Endothelial cell of umbilical vein (primary cell): ENCODE results near the gene ZPBP2. TPM values are rescaled to one million over a fixed set of nuclear protein-coding genes. Genes with fewer than 3 reads are reported as not detected.
"Not testable (repeated sequence)": the region's sequence is repeated elsewhere in the genome, so short reads cannot be mapped to it uniquely, and the experiment has no call there.

Source experiments
- BruUV-seq: library from RNA; stranded (reverse); fragments of 400-500 nt; replicated peaks from 2 replicates; lab custom pipeline; 2021; lab: Mats Ljungman, UMichigan
- CTCF ChIA-PET: fragments of 300-600, 350-600 bp; sonication (Branson Sonifier 250); formaldehyde crosslinking; loops from one replicate; lab custom pipeline; 2021; ENCODE audit warnings: antibody characterized with exemption, inconsistent platforms; lab: Charles Lee
- POLR2A ChIA-PET: fragments of 300-600, 350-600 bp; sonication (Branson Sonifier 250); formaldehyde crosslinking; loops from one replicate; lab custom pipeline; 2021; ENCODE audit warnings: antibody characterized with exemption, inconsistent platforms; lab: Charles Lee
- DNase-seq: peaks from one replicate; pipeline ENCODE4 v3.0.0-alpha.2; 2011; ENCODE audit warnings: low read depth, low spot score
- FAIRE-seq: peaks from 2 replicates; lab custom pipeline; 2011; peaks lifted over from hg19 to GRCh38; lab: Jason Lieb, UNC
- H2AFZ ChIP-seq: 2 replicates; pipeline ENCODE4 v1.6.0; 2012; ENCODE audit warnings: low read depth, low read length, control low read depth, inconsistent platforms
- H3K27ac ChIP-seq: 2 replicates; pipeline ENCODE4 v1.5.1; 2011; ENCODE audit warnings: low read depth, mild to moderate bottlenecking, control low read depth, low read length, moderate library complexity; ENCODE audit not compliant: insufficient read depth
- H3K27me3 ChIP-seq, 2 experiments: 2 replicates each; pipeline versions ENCODE4 v1.6.0 to v1.6.1; 2011; ENCODE audit warnings: low read length in 2 of 2, mixed read lengths in 1 of 2; ENCODE audit not compliant: control insufficient read depth in 2 of 2, insufficient read depth in 2 of 2
- H3K36me3 ChIP-seq, 2 experiments: 2 replicates in 1 of 2; 3 replicates in 1 of 2; pipeline ENCODE4 v1.5.1; 2011; ENCODE audit warnings: low read length in 2 of 2, mild to moderate bottlenecking in 1 of 2, moderate library complexity in 1 of 2; ENCODE audit not compliant: control insufficient read depth in 2 of 2, insufficient read depth in 2 of 2; ENCODE audit errors: extremely low read depth in 1 of 2
- H3K4me1 ChIP-seq: 3 replicates; pipeline ENCODE4 v1.5.1; 2011; ENCODE audit warnings: mild to moderate bottlenecking, low read length; ENCODE audit not compliant: control insufficient read depth, insufficient read depth; ENCODE audit errors: extremely low read depth
- H3K4me2 ChIP-seq: 2 replicates; pipeline ENCODE4 v1.6.1; 2011; ENCODE audit warnings: low read length, control low read depth, mixed read lengths; ENCODE audit not compliant: insufficient read depth
- H3K4me3 ChIP-seq, 3 experiments: fragments of 200-600 bp in 1 of 3; sonication (generic), shearing (Covaris generic) in 1 of 3; replicated peaks in 1 of 3; 2 replicates each; pipeline ENCODE4 v1.5.1; 2011 to 2016; ENCODE audit warnings: control low read depth in 3 of 3, low read length in 3 of 3, mild to moderate bottlenecking in 2 of 3, inconsistent platforms in 1 of 3, low read depth in 1 of 3, moderate library complexity in 1 of 3; ENCODE audit not compliant: insufficient read depth in 1 of 3
- H3K79me2 ChIP-seq: 2 replicates; pipeline ENCODE4 v1.6.0; 2012; ENCODE audit warnings: low read length, inconsistent platforms; ENCODE audit not compliant: control insufficient read depth, insufficient read depth
- H3K9ac ChIP-seq: replicated peaks from 2 replicates; pipeline ENCODE3; 2011; ENCODE audit warnings: low read length, control low read depth; ENCODE audit not compliant: insufficient read depth; ENCODE audit errors: extremely low read depth
- H3K9me1 ChIP-seq: replicated peaks from 3 replicates; pipeline ENCODE4 v1.6.0; 2011; ENCODE audit warnings: mild to moderate bottlenecking, low read length; ENCODE audit not compliant: control insufficient read depth, insufficient read depth; ENCODE audit errors: extremely low read depth
- H3K9me3 ChIP-seq: replicated peaks from 2 replicates; pipeline ENCODE4 v1.5.1; 2012; ENCODE audit warnings: low read length, inconsistent platforms; ENCODE audit not compliant: control insufficient read depth, insufficient read depth
- H4K20me1 ChIP-seq: replicated peaks from 2 replicates; pipeline ENCODE3; 2011; ENCODE audit warnings: mild to moderate bottlenecking, low read length; ENCODE audit not compliant: control insufficient read depth, insufficient read depth; ENCODE audit errors: extremely low read depth
- EZH2 ChIP-seq: IDR thresholded peaks from 2 replicates; pipeline ENCODE4 v1.6.1; 2012; ENCODE audit warnings: borderline replicate concordance, low read depth, mild to moderate bottlenecking, moderate library complexity, low read length, inconsistent platforms; ENCODE audit not compliant: severe bottlenecking
- FOS ChIP-seq: IDR thresholded peaks from 2 replicates; pipeline ENCODE4 v1.6.1; 2011; ENCODE audit warnings: mild to moderate bottlenecking, low read length, moderate library complexity, borderline replicate concordance; ENCODE audit not compliant: insufficient read depth
- GATA2 ChIP-seq: IDR thresholded peaks from 2 replicates; pipeline ENCODE4 v1.7.0; 2011; ENCODE audit warnings: low read depth, mild to moderate bottlenecking, moderate library complexity, mixed read lengths, low read length; ENCODE audit not compliant: insufficient read length, insufficient read depth
- JUN ChIP-seq: IDR thresholded peaks from 2 replicates; pipeline ENCODE4 v1.6.1; 2011; ENCODE audit warnings: borderline replicate concordance, low read depth; ENCODE audit not compliant: insufficient read length, insufficient read depth
- MYC ChIP-seq: IDR thresholded peaks from one replicate; pipeline ENCODE4 v1.6.1; 2011; ENCODE audit warnings: mild to moderate bottlenecking, low read depth, low read length
- POLR2A ChIP-seq: IDR thresholded peaks from 2 replicates; pipeline ENCODE4 v1.6.1; 2012; ENCODE audit warnings: low read depth, mild to moderate bottlenecking, control low read depth, low read length
- POLR2AphosphoS5 ChIP-seq: IDR thresholded peaks from 2 replicates; pipeline ENCODE4 v1.6.1; 2012; ENCODE audit warnings: low read depth, mild to moderate bottlenecking, control low read depth, low read length, moderate library complexity; ENCODE audit not compliant: insufficient read depth
- dilution Hi-C: fragments of 300-500 bp; cut with MboI; formaldehyde crosslinking; loops from one replicate; pipeline ENCODE4 v1.15.0; 2019; ENCODE audit warnings: low sequenced_read_pairs; ENCODE audit not compliant: extremely low pct_ligation_motif_present
- intact Hi-C: fragments of 100-400 bp; cut with micrococcal nuclease; formaldehyde crosslinking; loops from one replicate; pipeline ENCODE4 v1.10.0; 2022
- polyA plus RNA-seq, 4 experiments: library from polyadenylated mRNA; depleted of rRNA in 3 of 4; stranded (reverse) in 3 of 4; unstranded in 1 of 4; fragments of >200 nt; gene quantifications; 2 replicates each; pipeline versions ENCODE4 v1.2.1 to v1.2.3, GENCODE V29; 2011 to 2012; ENCODE audit warnings: missing spikeins in 1 of 4
- total RNA-seq: library from RNA; stranded (reverse); gene quantifications from 2 replicates; pipeline ENCODE4 v1.2.3, GENCODE V29; 2021

ZPBP2 gene
- total and polyA plus RNA-seq, 2 donors (not counting 3 experiments of a cell fraction or from before 2014, with no cell fraction given): not detected

DNA sequence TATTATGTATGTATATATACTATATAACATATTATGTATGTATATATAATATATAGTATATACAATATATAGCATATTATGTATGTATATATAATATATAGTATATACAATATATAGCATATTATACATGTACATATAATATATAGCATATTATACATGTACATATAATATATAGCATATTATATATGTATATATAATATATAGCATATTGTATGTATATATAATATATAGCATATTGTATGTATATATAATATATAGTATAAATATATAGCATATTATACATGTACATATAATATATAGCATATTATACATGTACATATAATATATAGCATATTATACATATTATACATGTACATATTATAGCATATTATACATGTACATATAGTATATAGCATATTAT is 17.8 kb upstream of the ZPBP2 start:
- dilution Hi-C loops, H3K79me2 ChIP-seq, CTCF ChIA-PET, H3K4me3 ChIP-seq, POLR2A ChIA-PET, H3K36me3 ChIP-seq, H4K20me1 ChIP-seq, H3K9ac ChIP-seq, FAIRE-seq, H3K27ac ChIP-seq, BruUV-seq, intact Hi-C loops, DNase-seq, H3K9me3 ChIP-seq, H3K4me1 ChIP-seq, H3K4me2 ChIP-seq, H2AFZ ChIP-seq, H3K9me1 ChIP-seq: not testable (repeated sequence)
- peaks cover 19 to 34% of the 10 kb centered on the region in 2 experiments for H3K27me3 ChIP-seq

- dilution Hi-C loops: no loop called here
Observed at GRCh38 chr17:39852239-39852638, 15.8 kb upstream of the ZPBP2 start.

More at GRCh38 chr17:39852239-39852638, 15.8 kb upstream of the ZPBP2 start:
- H3K9ac ChIP-seq: no peak overlapping the region
- H3K27me3 ChIP-seq: peaks cover 19 to 20% of the 10 kb centered on the region in 2 experiments
- no peak overlapping the region for H2AFZ ChIP-seq
- H3K27ac ChIP-seq: no peak overlapping the region
- no peaks in the 10 kb centered on the region for H3K9me3 ChIP-seq
- BruUV-seq: no TSS peak
- DNase-seq: no peak
- FAIRE-seq: no peak
- no peaks in the 10 kb centered on the region for H3K36me3 ChIP-seq
- intact Hi-C loops: no loop called here
- no peaks in the 10 kb centered on the region for H3K4me1 ChIP-seq
- no peak for TF ChIP-seq POLR2A
- TF ChIP-seq FOS: no peak
- TF ChIP-seq EZH2: no peak
- no peak for TF ChIP-seq MYC
- no peak for TF ChIP-seq POLR2AphosphoS5
- TF ChIP-seq GATA2: no peak
- TF ChIP-seq JUN: no peak
- H3K4me3 ChIP-seq: no peak overlapping the region
- H3K9me1 ChIP-seq: no peaks in the 10 kb centered on the region
- H4K20me1 ChIP-seq: no peaks in the 10 kb centered on the region
- ChIA-PET POLR2A (no interaction called here), CTCF (interaction anchor here (1.3 kb wide), 1 partner anchor 17 kb away, joined by 3 read pairs; no protein-coding TSS in a partner anchor)
- H3K79me2 ChIP-seq: no peaks in the 10 kb centered on the region
- no peak overlapping the region for H3K4me2 ChIP-seq
